Measurements from ENCODE around the gene PDPK1.
"Not testable (repeated sequence)": the region's sequence is repeated elsewhere in the genome, so short reads cannot be mapped to it uniquely, and the experiment has no call there.

DNA sequence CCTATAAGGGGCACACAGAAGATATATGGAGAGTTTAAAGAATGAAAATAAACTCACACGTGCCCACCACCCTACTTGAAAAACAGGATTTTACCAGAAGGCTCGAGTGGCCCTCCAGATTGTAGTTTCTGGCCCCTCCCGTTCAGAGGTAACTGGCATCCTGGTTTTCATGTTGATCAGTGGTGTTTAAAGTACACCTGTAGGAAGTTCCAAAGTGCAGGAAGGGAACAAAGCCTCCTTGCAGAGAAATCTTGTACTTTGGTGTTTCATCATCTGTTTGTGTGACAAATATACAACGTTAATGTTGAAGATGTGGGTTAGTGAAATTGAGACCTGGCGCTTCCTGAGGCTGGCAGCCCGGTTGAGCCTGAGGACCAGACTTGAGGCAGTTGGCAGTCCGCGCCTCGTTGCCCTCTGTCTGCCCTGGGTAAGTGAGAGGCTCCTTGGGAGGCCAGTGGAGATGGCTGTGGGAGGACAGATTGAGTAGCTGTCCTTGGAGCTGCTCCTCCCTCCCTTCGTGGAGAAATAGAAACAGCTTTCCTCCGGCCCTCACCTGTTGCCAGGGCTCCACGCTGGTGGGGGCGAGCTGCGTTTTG lies 12.6 kb downstream of the PDPK1 start:
- TF ChIP-seq CTCF (conservative IDR thresholded peaks at IDR 0.05; ENCODE audit: low read length); EZH2phosphoT487 (IDR thresholded peaks at IDR 0.05; ENCODE audit: borderline replicate concordance): not testable (repeated sequence)

Measured in Loucy (cell line).